HG02938 (cell line): ENCODE measurements around the gene CCDC33.

Experiments used
- ATAC-seq: cut with Tn5 transposase; IDR thresholded peaks from one replicate; pipeline ENCODE4 v1.9.1; 2021; ENCODE audit warnings: mild to moderate bottlenecking, moderate library complexity; ENCODE audit not compliant: unreplicated experiment

The CCDC33 gene

DNA sequence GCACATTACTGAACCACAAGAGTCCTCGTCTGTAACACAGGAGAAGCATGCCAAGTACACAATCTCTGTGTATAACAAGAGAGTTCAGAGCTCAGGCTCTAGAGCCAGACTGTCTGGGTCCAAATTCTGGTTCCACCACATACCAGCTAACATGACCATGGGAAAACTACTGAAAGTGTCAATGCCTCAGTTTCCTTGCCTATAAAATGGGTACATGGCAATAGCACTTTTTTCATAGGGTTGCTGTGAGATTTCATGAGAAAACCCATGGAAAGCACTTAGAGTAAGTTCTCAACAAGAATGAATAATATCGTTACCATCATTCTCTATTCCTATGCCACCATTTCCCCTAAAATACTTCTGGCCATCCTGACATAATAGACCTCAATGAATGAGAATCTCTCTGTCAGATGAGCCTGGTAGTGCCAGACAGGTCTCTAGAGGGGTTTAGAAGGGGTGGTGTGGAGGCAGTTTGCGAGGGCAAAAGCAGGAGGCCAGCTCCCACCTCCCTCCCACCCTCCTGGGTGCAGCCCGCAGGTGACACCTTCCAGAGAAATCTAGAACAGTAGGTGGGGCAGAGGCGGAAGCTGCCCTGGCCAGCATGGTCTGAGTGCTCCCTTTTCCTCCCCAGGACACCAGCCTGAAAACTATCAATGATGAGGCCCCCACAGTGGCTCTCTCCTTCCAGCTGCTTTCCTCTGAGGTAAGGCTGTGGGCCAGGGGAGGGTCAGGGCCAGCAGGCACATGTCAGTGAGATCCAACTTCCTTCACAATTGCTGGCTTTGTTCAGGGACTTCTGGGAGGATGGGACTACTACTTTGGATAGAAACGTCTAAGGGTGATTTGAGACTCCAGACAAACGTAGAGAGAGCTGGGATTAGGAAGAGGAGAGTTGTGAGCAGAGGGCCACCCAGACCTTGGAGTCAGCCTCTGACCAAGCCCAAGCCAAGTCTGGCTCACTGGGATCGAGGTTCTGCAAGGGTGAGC is 45.3 kb downstream of the CCDC33 start:
- no peak for ATAC-seq

DNA sequence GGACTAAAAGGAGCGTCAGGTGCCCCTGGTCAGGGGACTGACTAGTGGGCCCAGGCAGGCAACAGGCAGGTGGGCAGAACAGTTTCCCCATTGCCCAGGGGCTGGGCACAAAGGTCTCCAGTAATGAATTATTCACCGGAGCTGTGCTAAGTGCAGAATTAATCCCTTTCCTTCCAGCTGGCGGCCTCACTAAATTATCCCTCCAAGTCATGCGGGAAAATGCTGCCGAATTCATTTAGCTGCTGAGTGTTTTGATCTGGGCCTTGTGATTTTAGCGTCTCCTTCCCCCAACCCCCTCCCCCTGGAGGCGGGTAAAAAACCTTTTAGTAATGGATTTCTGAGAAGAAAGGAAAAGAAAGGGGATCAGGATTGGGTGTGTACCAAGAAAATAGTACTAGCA is 47.2 kb downstream of the CCDC33 start:
- ATAC-seq: no peak

DNA sequence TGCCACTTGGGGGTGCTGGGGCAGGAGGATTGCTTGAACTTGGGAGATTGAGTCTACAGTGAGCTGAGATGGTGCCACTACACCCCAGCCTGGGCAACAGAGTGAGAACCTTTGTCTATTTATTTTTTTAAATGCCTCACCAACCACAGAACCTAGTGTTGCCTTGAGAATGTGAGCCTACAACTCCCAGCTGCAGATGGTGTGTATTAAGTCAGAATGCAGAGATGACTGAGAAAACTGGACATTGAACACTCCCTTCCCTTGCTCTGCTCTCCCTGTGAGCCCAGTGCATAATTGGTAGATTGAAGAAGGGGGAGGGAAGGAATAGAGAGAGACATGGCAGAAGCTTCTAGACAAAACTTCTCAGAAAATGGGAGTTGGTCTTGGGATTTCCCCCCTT is 53.5 kb downstream of the CCDC33 start:
- no peak for ATAC-seq

DNA sequence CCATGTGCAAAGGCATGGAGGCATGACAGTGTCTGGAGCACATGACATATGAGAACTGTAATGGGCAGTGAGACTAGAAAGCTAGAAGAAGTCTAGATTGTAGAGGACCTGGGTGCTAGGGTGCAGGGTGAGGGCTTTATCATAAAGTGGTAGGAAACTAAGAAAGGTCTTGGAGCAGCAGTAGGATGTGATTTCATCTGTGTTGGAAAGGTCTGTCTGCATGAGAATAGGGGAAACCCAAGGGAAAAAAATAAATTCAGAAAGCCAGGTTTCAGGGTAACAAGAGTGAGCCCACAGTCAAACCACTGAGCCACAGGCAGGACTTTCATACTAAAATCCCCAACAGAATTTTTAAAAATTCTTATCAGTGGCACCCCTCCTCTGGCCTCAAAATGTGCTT is 54.5 kb downstream of the CCDC33 start:
- no peak for ATAC-seq

DNA sequence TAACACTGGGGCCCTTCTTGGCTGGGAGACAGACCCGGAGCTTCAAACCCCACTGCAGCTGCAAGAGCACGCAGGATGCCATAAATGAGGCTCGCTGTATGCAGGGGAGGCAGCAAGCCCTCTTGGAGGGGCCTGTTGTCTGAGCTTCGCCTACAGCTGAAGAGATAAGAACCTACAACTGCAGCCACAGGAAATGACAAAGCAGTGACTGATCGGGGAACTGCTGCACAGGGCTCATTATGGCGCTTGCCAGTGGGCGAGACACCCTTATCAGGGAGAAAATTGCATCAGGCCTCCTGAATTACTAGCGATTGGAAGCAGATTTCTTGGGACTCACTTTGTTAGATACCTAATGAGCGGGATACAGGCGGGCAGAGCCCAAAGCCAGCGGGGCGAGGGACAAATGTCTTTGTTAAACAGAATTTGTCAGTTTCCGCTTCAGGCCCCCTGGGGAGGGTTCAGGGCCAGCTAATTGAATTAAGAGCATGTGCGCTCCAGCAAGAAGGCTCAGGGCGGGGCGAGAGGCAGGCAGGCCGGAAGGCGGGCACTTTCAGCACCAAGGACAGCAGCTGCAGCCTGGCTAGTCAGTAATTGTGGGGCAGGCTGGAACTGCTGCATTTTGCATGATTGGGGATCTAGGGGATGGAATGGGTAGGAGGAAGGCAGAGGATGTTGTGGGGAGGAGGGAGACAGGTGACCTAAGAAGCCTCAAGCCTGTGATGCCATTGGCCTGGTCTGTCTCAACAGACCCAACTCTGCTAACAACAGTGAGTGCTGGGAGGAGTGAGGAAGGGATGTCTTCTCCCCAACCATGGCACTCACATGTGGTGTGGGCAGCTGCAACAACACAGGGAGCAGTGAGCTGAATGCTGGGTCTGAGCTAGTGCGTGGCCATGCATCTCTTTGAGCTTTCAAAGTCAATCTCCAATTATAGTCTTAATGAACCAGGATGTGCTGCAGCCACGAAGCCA is 55.3 kb downstream of the CCDC33 start:
- ATAC-seq: no peak

DNA sequence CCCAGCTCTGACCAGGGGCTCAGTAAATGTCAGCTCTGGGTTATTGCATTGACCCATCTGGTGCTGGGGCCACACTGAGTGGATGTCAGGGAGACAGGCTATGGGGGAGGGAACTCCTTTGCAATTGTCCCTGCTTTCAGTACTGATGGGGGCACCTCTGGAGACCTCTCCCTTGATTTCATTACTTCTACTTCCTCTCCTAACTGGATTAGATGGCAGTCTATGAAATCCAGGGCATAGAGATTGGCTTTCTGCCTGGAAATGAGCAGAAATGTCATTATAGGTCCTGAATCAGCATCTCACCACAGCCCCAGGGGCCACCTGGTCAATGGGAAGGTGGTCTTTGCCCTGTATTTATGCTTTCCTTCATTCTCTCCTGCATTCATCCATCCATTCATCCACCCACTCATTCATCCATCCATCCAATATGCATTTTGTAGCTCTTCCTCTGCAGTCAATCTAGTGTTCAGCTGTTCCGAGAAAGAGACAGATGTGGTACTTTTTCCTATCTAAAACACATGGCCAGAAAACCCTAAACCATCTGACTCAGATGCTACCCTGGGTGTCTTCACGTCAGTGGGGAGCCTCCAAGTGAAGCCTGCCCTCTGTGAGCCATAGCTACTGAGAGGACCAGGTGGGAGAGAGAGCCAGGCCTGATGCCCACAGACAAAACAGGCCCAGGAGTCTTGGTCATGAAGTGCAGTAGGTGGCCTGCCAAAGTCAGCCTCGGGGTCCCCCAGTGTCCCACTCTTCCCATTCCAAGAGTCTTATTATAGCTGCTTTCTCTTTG is 57.1 kb downstream of the CCDC33 start:
- ATAC-seq: no peak

DNA sequence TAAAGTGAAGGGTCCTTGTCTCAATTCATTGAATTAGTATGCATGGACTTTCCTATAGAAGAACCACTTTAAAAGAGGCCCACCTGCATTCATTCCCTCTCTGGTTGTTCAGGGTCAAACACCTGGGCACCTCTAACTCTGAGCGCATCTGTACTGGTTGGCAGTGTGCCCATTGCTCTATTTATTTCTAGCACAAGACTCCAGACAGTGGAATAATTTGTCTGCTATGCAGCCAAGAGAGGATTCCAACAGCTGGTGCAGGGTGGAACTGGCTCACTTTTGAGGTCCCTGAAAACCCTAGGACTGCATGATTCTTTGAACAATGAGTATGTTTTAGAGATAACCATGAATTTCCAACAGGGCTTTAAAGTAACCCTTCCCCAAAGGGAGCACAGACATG is 57.9 kb downstream of the CCDC33 start:
- ATAC-seq: no peak

DNA sequence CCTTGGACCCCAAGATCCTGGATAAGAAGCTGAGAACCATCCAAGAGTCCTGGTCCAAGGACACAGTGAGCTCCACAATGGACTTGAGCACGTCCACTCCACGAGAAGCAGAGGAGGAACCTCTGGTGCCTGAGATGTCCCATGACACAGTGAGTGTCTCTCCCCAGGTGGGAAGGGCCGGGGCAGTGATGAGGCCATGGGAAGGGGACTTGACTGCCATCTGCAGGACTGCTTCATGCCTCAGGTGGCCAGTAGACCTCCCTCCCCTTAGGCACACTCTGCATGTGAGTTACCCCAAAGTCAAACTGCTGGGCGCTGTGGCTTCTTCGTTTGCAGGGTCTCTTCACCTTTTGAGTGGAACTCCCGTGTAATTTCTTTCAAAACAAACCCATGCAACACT is 59.7 kb downstream of the CCDC33 start:
- no peak for ATAC-seq

DNA sequence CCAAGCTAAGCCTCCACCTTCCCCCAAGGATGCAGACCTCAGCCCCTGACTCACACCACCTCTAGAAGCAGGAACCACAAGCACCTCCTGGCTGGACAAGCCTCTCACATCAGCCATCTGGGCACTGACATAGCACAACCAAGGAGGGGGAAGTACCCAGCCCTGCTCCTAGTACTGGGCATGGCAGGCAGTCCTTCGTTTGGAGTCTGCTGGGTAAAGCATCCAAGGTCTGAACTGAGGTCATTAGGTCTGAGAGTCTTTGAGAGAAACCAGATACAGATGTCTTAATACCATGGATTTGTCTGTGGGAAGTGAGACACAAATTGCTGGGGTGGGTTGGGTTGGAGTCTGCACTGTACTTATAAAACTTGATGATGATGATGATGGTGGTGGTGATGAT is 61.8 kb downstream of the CCDC33 start:
- ATAC-seq: no peak

DNA sequence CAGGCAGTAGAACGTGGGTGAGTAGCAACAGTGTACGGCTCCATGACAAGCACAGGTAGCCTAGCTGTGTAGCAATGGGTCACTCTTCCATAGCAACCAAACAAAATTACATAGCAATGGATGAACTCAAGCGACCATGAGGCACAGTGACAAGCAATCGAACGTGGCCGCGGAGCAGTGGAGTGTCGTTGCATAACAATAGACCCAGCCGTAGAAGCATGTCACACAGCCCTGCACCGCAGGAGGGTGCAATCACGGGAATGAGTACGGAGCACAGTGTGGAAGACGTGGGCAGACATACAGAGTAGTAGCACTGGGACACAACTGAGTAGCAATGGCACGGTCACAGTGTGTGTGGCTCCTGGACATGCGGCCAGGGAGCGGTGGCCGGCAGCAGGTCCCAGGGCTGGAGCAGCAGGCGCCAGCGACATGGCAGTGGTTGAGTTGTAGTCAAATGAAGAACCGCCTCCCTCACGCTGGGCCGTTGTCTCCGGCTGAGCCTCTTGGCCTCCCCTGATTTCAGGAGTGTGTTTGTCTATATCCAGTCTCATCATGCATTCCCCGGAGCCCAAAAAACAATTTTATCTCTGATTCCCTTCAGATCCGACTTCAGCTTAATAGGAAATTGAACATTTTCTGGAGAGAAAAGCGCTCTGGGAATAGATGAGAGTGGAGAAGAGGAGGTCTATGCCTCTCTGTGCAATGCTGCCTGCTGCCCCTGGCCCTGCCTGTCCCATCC is 64.1 kb downstream of the CCDC33 start:
- ATAC-seq: no peak

DNA sequence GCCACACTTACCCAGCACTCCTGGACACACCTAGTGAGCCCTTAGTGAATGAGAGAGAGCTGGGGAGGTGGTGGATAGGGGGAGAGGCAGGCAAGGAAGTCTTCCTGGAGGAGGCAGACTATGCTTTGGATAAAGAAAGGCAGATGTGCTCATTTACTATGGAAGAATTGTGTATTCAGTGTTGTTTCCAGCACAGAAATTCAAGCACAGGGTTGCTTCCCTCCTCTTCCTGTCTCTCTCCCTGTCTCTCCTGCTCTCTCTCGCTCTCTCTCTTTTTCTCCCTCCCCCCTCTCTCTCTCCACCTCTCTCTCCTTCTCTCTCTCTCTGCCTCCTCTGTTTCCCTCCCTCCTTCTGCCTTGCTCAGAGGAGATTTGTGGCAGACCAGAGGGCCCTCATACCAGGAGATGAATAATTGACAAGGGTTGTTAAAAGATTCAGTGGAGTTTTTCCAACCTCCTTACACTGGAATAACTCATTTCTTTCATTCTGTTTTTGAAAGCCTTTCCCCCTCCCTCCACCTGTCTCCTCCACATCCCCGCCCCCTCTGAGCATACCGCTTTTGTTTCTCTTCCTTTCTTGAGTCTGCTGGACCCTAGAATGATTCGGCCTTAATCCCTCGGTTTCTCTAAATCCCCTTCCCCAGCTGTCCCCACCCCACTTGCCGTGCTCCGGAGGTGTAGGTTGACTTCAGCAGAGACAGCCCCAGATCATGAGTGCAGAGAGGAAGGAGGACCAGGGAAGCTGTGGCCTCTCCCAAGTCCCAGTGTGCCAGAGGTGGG is 65.6 kb downstream of the CCDC33 start:
- no peak for ATAC-seq

DNA sequence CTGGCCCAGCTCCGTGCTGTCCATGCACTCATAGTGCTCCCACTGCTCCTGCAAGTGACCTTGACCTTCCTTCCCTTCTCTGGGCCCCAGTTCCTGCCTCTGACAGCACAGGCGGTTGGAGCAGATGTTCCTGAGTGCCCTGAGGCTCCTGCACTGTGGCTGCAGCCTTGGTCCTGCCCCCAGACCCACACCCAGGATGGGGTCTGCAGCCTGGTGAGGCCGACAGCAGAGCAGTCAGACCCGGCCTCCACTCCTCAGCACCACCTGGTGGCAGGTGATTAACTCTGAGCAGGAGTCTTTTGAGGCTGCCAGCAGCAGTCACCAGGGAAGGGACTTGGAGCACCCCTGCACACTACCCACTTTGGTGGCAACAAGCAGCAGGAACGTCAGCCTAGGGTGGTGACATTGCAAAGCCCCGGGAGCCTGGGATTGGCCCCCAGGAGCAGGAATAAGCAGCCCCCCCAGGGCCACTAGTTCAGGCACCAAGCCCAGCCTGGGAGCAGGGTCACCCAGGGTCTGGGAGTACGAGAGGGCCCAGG is 66.8 kb downstream of the CCDC33 start:
- ATAC-seq: no peak

DNA sequence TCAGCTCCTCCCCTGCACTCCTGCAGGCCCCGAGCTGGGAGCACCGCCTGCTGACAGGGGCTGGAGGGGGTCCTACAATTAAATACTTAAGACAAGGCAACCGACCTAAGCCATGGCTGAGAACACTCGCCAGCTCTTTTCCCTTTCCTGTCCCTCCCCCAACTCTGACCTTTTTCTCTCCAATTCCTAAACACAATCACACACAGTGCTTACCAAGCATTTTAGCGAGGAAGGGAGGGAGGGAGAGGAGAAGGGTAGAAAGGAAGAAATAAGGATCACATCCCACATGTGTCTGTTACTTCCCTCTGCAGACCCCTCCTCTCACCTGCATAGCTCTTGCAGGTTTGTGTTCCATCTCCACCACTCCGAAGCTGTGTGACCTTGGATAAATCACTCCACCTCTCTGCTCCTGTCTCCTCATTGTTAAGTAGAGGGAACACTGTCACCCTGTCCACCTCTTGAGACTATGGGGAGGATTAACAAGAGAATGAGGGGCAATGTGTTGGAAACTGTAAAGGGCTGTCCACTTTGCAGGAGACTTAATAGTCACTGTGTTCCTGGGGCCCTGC is 67.7 kb downstream of the CCDC33 start:
- ATAC-seq: no peak

DNA sequence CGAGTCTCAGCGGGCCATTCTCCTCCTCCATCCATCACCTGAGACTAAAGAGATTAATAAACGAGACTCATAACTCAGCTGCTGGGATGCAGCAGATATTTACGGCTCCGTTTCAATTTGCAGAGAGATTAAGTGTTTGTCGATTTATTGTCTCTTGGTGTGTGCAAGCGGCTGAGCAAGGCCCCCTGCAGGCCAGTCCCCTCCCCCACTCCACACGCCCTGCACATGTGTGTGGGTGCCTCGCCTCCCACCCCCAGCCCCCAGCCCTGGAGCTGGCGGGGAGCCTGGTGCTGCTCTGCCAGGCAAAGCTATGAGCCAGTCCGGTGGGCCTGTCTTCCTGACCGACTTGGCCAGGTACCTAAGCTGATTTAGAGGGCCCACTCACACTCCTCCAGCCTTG is 68.3 kb downstream of the CCDC33 start:
- no peak for ATAC-seq

DNA sequence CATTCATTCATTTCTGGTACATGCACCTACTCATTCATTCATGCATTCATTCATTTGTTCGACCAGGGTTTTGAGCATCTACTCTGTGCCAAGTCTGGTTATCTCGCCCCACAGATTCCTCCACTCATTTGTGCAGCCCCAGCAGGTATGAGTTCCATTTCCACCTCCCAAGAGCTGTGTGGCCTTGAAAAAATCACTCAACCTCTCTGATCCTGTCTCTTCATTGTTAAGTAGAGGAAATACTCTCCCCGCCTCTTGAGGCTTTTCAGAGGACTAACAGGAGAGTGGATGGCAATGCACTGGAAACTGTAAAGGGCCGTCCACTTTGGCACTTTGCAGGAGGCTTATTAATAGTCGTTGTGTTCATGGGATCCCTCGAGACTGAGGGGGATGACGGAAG is 69.6 kb downstream of the CCDC33 start:
- no peak for ATAC-seq

DNA sequence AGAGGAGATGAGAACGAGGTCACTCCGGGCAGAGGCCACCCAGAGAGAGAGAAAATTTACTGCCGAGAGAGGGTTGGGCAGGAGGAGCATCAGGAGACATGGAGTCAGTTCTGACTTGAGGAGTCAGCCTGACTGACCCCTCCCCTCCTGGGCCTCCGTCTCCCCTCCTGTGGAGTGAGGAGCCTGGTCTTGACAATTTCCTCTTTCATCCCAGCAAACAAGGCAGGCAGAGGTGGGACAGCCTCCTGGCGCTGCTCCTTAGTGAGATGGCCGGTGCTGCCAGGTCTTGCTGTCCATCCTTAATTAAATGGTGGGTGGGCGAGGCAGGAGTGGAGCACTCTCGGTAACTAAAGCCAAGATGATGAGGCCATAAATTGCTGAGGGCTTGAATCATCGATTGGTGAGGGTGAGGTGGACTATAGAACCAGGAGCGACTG is 70.7 kb downstream of the CCDC33 start:
- no peak for ATAC-seq

DNA sequence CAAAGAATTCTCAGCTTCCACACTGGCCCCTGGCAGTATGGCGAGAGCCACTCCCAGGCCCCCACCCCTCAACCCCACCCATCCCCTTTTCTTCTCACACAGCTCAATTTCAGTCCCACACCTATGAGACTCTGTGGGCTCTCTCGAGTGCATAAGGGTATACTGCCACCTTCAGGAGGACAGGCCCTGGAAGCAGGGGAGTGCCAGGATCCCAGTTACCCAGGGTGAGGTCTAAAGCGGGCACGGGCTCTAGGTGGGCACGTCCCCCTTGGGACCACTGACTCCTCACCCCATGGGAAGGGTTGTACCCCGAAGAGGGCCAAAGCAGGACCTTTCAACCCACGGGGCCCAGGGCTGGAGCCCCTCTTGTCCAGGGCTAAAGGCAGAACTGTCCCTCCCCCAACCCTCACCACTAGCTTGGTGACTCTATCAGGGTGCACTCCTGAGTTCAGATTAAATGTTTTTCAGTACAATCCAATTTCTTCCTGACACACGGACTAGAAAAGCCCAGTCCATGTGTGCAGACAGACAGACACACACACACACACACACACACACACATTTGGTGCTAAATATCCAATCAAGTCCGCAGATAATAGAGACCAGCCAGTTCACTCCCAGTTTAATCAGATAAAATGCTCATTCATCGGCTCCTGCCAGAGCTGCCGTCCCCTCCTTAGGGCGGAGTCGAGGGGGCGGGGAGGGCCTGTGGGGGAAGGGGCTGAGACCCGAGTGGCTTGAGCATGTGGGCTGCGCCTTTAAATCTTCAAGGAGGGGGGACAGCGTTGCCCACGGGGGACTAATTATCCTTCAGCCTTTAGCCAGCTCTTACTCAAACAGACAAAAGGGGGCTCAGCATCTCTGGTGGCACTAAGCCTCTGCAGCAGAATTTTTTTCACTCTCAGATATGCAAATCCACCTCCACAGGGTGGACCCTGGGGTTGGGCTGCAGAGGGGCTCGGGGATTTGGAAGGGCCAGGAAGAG is 72.0 kb downstream of the CCDC33 start:
- ATAC-seq: no peak
